Heart left ventricle (tissue), 16 donors: ENCODE results near the gene XKR7. TPM values are rescaled to one million over a fixed set of nuclear protein-coding genes. Genes with fewer than 3 reads are reported as not detected.

Experiments
- ATAC-seq, 4 donors: fragments of 200-7000 bp; cut with Tn5 transposase; one replicate each; pipeline ENCODE4 v1.9.1; 2020 to 2022; ENCODE audit warnings: moderate library complexity in 4 of 4, mild to moderate bottlenecking in 3 of 4, moderate number of reproducible peaks in 1 of 4
- DNase-seq, 5 donors: peaks; one replicate each; pipeline ENCODE4 v3.0.0-alpha.2; 2020
- H3K27ac ChIP-seq, 12 donors: fragments of 200-600 bp; sonication (generic) in 4 of 12; one replicate each; pipeline versions ENCODE4 v1.5.0 to v1.8.0; 2016 to 2022; ENCODE audit warnings: mild to moderate bottlenecking in 2 of 12
- H3K27me3 ChIP-seq, 9 donors: fragments of 200-600 bp; sonication (generic) in 2 of 9; one replicate each; pipeline versions ENCODE4 v1.5.1 to v1.8.0; 2016 to 2022; ENCODE audit warnings: mild to moderate bottlenecking in 3 of 9
- H3K36me3 ChIP-seq, 9 donors: fragments of 200-600 bp; sonication (generic) in 2 of 9; one replicate each; pipeline versions ENCODE4 v1.5.0 to v1.8.0; 2018 to 2022; ENCODE audit warnings: mild to moderate bottlenecking in 2 of 9
- H3K4me1 ChIP-seq, 12 donors: fragments of 200-600 bp; sonication (generic) in 4 of 12; one replicate each; pipeline versions ENCODE4 v1.5.0 to v1.8.0; 2016 to 2022; ENCODE audit warnings: mild to moderate bottlenecking in 3 of 12
- H3K4me3 ChIP-seq, 12 donors: fragments of 200-600 bp; sonication (generic) in 4 of 12; one replicate each; pipeline versions ENCODE4 v1.5.0 to v1.8.0; 2017 to 2022; ENCODE audit warnings: mild to moderate bottlenecking in 9 of 12, moderate library complexity in 4 of 12
- H3K9me3 ChIP-seq, 12 donors: fragments of 200-600 bp; sonication (generic) in 4 of 12; one replicate each; pipeline versions ENCODE4 v1.5.0 to v1.8.0; 2016 to 2022; ENCODE audit warnings: mild to moderate bottlenecking in 1 of 12
- POLR2A ChIP-seq, 2 donors: fragments of 450-650 bp; IDR thresholded peaks; one replicate each; pipeline ENCODE4 v1.6.1; 2017; ENCODE audit warnings: antibody characterized with exemption in 2 of 2, mild to moderate bottlenecking in 2 of 2, moderate library complexity in 2 of 2
- WGBS, 4 donors: extraction: QIAGEN DNeasy Blood & Tissue Kit in 2 of 4; methylation state at CpG; one replicate each; pipeline versions ENCODE4 v1.1.5 to v1.1.7; 2013 to 2018; 5-methylcytosine and 5-hydroxymethylcytosine counted together
- intact Hi-C, 10 donors: fragments of 100-400 bp; cut with DNase I; formaldehyde crosslinking; loops; one replicate each; pipeline versions ENCODE4 v1.11.1 to v1.14.2; 2022
- polyA plus RNA-seq, 2 donors: library from polyadenylated mRNA; stranded (reverse); fragments of 200-250 nt; gene quantifications; one replicate each; pipeline ENCODE4 v1.2.3, GENCODE V29; 2013
- total RNA-seq, 9 donors: library from RNA; depleted of rRNA in 2 of 9; stranded (reverse); fragments of >200 nt in 2 of 9; fragmentation: NEBNext Ultra II Directional in 3 of 9; extraction: Animal tissue kit (Norgen Biotek cat#: 25700) in 3 of 9; gene quantifications; one replicate each; pipeline versions ENCODE4 v1.1.0 to v1.2.4, GENCODE V29; 2016 to 2023
- TF ChIP-seq, protein P1 (sequence below), 12 donors: fragments of 200-600 bp; sonication (generic) in 4 of 12; IDR thresholded peaks; one replicate each; pipeline versions ENCODE4 v1.5.0 to v1.8.0; 2018 to 2022; ENCODE audit warnings: antibody characterized with exemption in 12 of 12, mild to moderate bottlenecking in 5 of 12
- donor health status: ischemic (EF 13 %, LVEDD 7.1; RV severe dilation, severe dysfunction).
- donor health status: healthy with polysubstance abuse.
- donor health status: DM: no; HTN: yes; CAD: no.
- donor health status: DM: no; HTN: no; CAD: no.
- donor health status: ischemic (EF 25% LVEDD 6.9; RV normal size, moderate dysfunction).
- donor health status: ischemic (EF 25% LVEDD 5.7; RV mildly dilated, moderate dysfunction).
- donor health status: healthy.
- donor health status: DM: yes; HTN: yes; CAD: no.
- donor health status: ischemic (EF 35%, LVEDD 5.7; RV mildly dilated, moderate dysfunction).
- donor health status: nonischemic (EF 11% LVEDD 7.7; RV severe dilation, severe dysfunction).
- donor health status: DM: yes; HTN: yes; CAD: no.
- donor health status: PGD.
- donor health status: ischemic (EF 29% LVEDD 5.4; RV normal size, mild dysfunction).
- donor health status: nonischemic (EF 23%, LVEDD 6.1; RV moderate dilation, normal function).

XKR7 gene
- total and polyA plus RNA-seq, 11 donors = not detected

- TF ChIP-seq POLR2A (IDR thresholded peaks at IDR 0.05) = no peak
- TF ChIP-seq, protein P1, sequence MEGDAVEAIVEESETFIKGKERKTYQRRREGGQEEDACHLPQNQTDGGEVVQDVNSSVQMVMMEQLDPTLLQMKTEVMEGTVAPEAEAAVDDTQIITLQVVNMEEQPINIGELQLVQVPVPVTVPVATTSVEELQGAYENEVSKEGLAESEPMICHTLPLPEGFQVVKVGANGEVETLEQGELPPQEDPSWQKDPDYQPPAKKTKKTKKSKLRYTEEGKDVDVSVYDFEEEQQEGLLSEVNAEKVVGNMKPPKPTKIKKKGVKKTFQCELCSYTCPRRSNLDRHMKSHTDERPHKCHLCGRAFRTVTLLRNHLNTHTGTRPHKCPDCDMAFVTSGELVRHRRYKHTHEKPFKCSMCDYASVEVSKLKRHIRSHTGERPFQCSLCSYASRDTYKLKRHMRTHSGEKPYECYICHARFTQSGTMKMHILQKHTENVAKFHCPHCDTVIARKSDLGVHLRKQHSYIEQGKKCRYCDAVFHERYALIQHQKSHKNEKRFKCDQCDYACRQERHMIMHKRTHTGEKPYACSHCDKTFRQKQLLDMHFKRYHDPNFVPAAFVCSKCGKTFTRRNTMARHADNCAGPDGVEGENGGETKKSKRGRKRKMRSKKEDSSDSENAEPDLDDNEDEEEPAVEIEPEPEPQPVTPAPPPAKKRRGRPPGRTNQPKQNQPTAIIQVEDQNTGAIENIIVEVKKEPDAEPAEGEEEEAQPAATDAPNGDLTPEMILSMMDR (IDR thresholded peaks at IDR 0.05) = no peak
- 88 to 100% (median 98%) methylated on average over 2 of the region's 2 CpGs for WGBS, 4 donors
- H3K9me3 ChIP-seq = peaks cover 0 to 6% (median 0%) of the 10 kb centered on the region in 12 donors
- intact Hi-C loops = no loop called here
- H3K27ac ChIP-seq = no peak overlapping the region
- DNase-seq = no peak
- H3K27me3 ChIP-seq = no peaks in the 10 kb centered on the region
- ATAC-seq = no peak
- H3K4me1 ChIP-seq = peaks cover 0 to 35% (median 20%) of the 10 kb centered on the region in 12 donors
- H3K36me3 ChIP-seq = peaks cover 5 to 68% (median 57%) of the 10 kb centered on the region in 9 donors
- no peak overlapping the region for H3K4me3 ChIP-seq
Measured at GRCh38 chr20:31948008-31948407, 19.9 kb upstream of the XKR7 start.

- DNase-seq (no peak), ATAC-seq (no peak)
- TF ChIP-seq POLR2A (IDR thresholded peaks at IDR 0.05) = no peak
- TF ChIP-seq, protein P1 (IDR thresholded peaks at IDR 0.05) = no peak
- Histone ChIP-seq H3K27me3 (no peaks in the 10 kb centered on the region), H3K36me3 (peaks cover 5 to 50% (median 47%) of the 10 kb centered on the region in 9 donors), H3K9me3 (peaks cover 0 to 6% (median 0%) of the 10 kb centered on the region in 12 donors), H3K4me1 (peaks cover 0 to 27% (median 15%) of the 10 kb centered on the region in 12 donors), H3K27ac (no peak overlapping the region), H3K4me3 (peak overlapping the region in 5 of 12 donors; percentile 90 to 100 (median 96))
- intact Hi-C loops = loop anchor here in 7 of 10 donors (2.0 to 10.0 kb wide), 7 partner anchors 78 to 128 kb away; partner anchors contain the start of genes DUSP15 (in 1 of the 7) and TTLL9 (in 1 of the 7)
- 64 to 73% (median 65%) methylated on average over 9 of the region's 9 CpGs for WGBS, 4 donors
Measured at GRCh38 chr20:31949877-31950646, 17.9 kb upstream of the XKR7 start.

DNA sequence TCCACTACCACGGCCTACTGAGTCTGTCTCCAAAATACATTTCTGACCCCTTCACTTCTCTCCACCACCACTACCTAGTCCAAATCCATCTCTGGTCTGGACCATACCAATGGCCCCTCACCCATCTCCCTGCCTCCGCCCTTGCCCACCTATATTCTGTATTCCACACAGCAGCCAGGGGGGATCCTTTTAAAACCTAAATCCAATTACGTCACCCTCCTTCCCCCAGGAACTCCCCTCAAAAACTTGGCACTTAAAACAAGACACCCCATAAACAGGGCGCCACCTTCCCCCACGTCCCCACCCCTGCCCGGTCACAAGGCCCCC, 16.8 kb upstream of the XKR7 start:
- peaks cover 0 to 20% (median 15%) of the 10 kb centered on the region in 12 donors for H3K4me1 ChIP-seq
- WGBS, 4 donors = 6 to 10% (median 8%) methylated on average over 6 of the region's 6 CpGs
- no peak for ATAC-seq
- H3K4me3 ChIP-seq = peak overlapping the region; percentile 65 to 100 (median 94)
- intact Hi-C loops = loop anchor here in 7 of 10 donors (2.0 to 10.0 kb wide), 7 partner anchors 79 to 129 kb away; partner anchors contain the start of genes DUSP15 (in 1 of the 7) and TTLL9 (in 1 of the 7)
- peaks cover 0 to 6% (median 0%) of the 10 kb centered on the region in 12 donors for H3K9me3 ChIP-seq
- H3K27ac ChIP-seq = peak overlapping the region in 7 of 12 donors; percentile 76 to 95 (median 85)
- DNase-seq = no peak
- TF ChIP-seq POLR2A (IDR thresholded peaks at IDR 0.05) = no peak
- TF ChIP-seq, protein P1 (IDR thresholded peaks at IDR 0.05) = no peak
- H3K27me3 ChIP-seq = peaks cover 0 to 2% (median 0%) of the 10 kb centered on the region in 9 donors
- peaks cover 5 to 39% (median 36%) of the 10 kb centered on the region in 9 donors for H3K36me3 ChIP-seq
